Motor neuron (in vitro differentiated cells): ENCODE results near the gene TYMP. TPM values are rescaled to one million over a fixed set of nuclear protein-coding genes. Genes with fewer than 3 reads are reported as not detected.

Source experiments
- ATAC-seq, 8 experiments: fragments of 200-7000 bp; cut with Tn5 transposase; replicated peaks in 6 of 8; 2 replicates each; pipeline ENCODE4 v1.8.0; 2021; ENCODE audit warnings: mild to moderate bottlenecking in 8 of 8, moderate library complexity in 8 of 8
- H3K27ac ChIP-seq, 2 donors: fragments of 250-450 bp; sonication (Bioruptor Pico); 2 replicates each; pipeline ENCODE4 v1.9.0; 2021; ENCODE audit warnings: antibody characterized with exemption in 2 of 2, mild to moderate bottlenecking in 2 of 2, moderate library complexity in 1 of 2
- H3K4me1 ChIP-seq, 2 donors: fragments of 250-450 bp; sonication (Bioruptor Pico); replicated peaks in 1 of 2; 2 replicates each; pipeline ENCODE4 v1.6.1; 2021; ENCODE audit warnings: antibody characterized with exemption in 2 of 2, mild to moderate bottlenecking in 2 of 2, moderate library complexity in 1 of 2
- H3K4me3 ChIP-seq, 5 donors: fragments of 250-450 bp; sonication (Bioruptor Pico); 2 replicates each; pipeline ENCODE4 v1.9.0; 2021; ENCODE audit warnings: antibody characterized with exemption in 5 of 5, mild to moderate bottlenecking in 5 of 5, moderate library complexity in 4 of 5
- WGBS, 10 experiments: fragments of 450-650 bp; shearing (Covaris generic); methylation state at CpG; one replicate each; pipeline ENCODE4 v1.0.0; 2022; 5-methylcytosine and 5-hydroxymethylcytosine counted together
- in situ Hi-C, 9 experiments: fragments of 400-800 bp; cut with MboI; loops; one replicate each; pipeline ENCODE4 v1.15.0; 2021; ENCODE audit warnings: low sequenced_read_pairs in 9 of 9, low pct_unique_long_range_greater_than_20kb in 2 of 9; ENCODE audit not compliant: unreplicated experiment in 9 of 9
- total RNA-seq, 8 experiments: library from RNA; unstranded; fragments of 300-600 nt; gene quantifications; 2 replicates each; pipeline versions ENCODE4 v1.2.3 to v1.2.4, GENCODE V29; 2022

Gene TYMP, protein sequence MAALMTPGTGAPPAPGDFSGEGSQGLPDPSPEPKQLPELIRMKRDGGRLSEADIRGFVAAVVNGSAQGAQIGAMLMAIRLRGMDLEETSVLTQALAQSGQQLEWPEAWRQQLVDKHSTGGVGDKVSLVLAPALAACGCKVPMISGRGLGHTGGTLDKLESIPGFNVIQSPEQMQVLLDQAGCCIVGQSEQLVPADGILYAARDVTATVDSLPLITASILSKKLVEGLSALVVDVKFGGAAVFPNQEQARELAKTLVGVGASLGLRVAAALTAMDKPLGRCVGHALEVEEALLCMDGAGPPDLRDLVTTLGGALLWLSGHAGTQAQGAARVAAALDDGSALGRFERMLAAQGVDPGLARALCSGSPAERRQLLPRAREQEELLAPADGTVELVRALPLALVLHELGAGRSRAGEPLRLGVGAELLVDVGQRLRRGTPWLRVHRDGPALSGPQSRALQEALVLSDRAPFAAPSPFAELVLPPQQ
- total RNA-seq: 10 to 100 TPM in 1 of 8 experiments, 1 to 10 TPM in 6, under 1 TPM in 1; 0.87 to 10.6 (median 3.9) TPM

DNA sequence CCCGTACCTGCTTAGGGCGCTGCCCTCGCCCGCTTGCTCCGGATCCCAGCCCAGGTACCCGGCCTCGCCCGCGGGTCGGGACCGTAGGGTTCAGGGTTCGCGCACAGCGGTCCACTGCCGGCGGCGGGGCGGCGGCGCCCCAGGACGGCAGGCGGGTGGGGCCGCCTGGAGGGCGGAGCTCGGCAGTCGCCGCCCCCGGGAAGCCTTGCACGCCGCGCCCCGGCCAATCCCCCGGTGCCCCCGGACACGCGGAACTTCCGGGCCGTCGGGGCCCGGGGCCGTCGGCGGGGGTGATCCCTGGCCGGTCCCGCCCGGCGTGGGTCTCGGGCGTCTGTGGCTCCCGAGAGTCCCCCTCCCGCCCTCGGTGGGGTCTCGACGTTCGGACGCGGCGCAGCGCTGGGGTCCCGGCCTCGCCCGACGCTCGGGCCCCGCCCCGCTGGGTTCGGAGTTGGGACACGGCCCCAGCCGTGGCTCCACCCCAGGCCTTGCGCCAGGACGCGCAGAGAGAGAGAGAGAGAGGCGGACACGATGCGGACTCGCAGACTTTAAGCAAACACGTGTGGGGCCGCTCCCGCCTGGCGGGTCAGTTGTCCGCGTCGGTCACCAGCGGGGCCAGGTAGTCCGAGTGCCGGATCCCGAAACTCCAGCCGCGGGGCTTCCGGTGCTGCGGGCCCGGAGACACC, at the start of gene TYMP:
Gene TYMP (minus strand): TSS at position 116 of the 683 bp plus-strand sequence. CDS start 303 bp downstream, outside the sequence.
- peak in 5 of 8 experiments; percentile 7 to 29 (median 10) for ATAC-seq
- WGBS, 10 experiments: 20% methylated on average over 1 of the region's 92 CpGs; no CpG with 5 or more reads in 9 of the 10 experiments
- Histone ChIP-seq H3K4me1 (peaks cover 24 to 33% of the 10 kb centered on the region in 2 donors), H3K4me3 (peak within 1 kb of the TSS in 3 of 5 donors; percentile 27 to 44 (median 36)), H3K27ac (no peak within 1 kb of the TSS)
- in situ Hi-C loops: no loop called here

DNA sequence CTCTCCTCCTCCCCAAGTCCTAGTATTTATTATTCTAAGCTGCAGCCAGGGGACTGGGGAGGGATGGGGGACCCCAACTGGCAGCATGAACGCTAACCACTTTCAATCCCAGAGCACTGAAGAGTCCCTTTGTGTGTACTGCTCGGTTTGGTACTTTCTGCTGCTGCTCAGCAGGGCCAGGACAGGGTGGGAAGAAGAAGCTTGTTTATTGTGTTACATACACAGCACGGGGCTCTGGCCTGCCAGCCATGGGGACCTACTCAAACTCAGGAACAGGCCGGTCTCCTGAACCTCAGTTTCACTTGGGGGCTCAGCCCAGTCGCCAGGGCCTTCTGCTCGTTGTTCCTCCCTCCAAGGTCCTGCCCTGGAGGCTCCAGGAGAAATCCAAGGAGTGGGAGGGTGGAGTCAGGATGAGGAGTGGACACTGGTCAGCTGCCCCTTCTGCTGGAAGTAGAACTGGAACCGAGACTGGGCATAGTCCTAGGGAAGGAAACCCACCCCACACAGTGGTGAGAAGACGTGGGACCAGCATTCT, 49.0 kb upstream of the TYMP start:
- no peak for ATAC-seq
- peaks cover 7 to 11% of the 10 kb centered on the region in 2 donors for H3K4me1 ChIP-seq
- in situ Hi-C loops: no loop called here
- WGBS, 10 experiments: 40 to 86% (median 73%) methylated on average over 1 to 3 of the region's 8 CpGs; no CpG with 5 or more reads in 7 of the 10 experiments
- H3K27ac ChIP-seq: no peak overlapping the region
- H3K4me3 ChIP-seq: no peak overlapping the region

DNA sequence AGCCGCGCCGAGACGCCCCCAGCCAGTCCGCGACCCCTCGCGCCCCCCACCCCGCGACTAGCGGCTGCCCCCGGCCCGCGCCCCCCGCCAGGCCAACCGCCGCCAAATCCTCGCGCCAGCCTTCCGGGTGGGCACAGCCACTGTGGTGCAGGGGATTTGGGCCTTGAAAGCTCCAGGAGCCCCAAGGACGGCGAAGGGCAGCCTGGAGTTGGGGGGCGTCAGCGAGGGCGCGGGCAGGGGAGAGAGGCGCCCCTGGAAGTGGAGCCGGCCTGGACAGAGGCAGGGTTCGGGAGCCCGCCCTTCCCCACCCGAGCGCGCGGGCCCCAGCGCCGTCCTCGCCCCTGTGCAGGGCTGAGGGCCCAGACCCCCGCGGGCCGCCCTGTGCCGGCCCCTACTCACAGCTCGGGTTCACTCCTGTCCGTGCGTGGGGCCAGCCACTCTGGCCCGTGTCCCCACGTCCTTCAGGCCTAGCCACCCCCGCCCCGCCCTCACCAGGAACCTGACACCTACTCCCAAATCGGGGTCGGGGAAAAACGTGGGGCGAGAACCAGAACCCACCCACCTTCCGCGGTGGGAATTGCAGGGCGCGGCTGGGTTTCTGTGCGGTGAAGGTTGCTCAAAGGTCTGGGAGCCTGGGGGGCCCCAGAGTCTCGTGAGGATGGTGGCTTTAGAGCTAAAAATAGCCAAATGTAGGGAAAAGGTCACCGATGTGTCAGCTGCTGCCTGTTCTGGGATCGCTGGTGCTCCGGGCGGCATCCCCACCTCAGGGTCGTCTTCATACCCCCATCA, 48.4 kb upstream of the TYMP start, which contains the start of gene CPT1B:
Gene CPT1B (minus strand): TSS at position 441 of the 789 bp plus-strand sequence. CDS start 512 bp downstream, outside the sequence.
- Histone ChIP-seq H3K27ac (no peak within 1 kb of the TSS), H3K4me1 (peaks cover 5 to 7% of the 10 kb centered on the region in 2 donors), H3K4me3 (no peak within 1 kb of the TSS)
- WGBS, 10 experiments: 15% methylated on average over 14 of the region's 63 CpGs; no CpG with 5 or more reads in 9 of the 10 experiments
- no peak for ATAC-seq
- in situ Hi-C loops: no loop called here

DNA sequence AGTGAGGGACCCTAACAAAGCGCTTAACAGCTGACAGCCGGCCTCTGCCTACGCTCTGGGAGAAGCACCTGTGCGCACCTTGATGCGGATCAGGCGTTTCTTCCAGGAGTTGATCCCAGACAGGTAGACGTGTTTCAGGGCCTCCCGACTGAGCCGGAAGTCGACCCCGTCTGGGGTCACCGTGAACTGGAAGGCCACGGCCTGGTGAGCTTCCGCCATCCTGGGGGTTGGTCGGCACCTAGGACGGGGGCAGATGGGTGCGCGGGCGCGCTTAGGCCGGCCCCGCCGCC, 47.8 kb upstream of the TYMP start:
- no peak overlapping the region for H3K27ac ChIP-seq
- in situ Hi-C loops: no loop called here
- H3K4me3 ChIP-seq: no peak overlapping the region
- WGBS, 10 experiments: no CpG with 5 or more reads among the region's 23 CpGs
- ATAC-seq: no peak
- peaks cover 5 to 7% of the 10 kb centered on the region in 2 donors for H3K4me1 ChIP-seq

DNA sequence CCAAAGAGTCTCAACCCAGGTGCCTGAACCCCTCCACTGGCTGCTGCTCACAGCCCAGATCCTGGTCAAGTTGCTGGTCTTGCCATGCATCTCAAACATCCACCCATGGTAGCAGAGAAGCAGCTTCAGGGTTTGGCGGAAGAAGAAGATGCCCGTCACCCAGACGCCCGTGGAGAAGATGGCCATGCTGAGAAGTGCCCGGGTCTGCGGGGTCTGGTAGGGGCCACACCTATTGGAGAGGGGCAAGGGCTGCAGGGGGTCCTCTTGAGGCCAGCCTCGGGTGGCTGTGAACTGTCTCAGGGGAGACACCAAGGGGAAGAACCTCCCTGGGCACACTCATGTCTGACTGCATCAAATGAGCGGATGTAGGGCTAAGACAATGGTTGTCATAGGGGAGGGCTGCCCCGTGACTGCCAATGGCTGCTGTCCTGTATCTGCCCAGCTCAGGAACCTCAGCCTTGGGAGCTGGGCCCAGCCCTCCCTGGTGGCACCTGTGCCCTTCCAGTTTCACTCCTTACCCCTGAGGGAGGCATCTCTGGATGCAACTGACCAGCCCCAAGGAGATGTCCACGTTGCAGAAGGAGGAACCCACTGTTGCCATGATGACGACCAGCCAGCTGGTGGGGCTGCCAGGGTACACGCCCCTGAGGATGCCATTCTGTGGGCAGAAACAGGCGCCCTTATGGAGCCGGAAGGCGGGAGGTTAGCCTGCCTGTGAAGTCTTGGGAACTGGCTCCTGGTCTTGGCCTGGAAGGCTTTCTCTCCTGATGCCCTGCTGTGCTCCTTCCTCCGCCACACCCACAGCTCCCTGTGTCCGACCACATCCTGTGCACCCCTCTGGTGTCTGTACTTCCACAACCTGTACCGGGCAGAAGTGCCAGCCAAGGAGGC, 47.2 kb upstream of the TYMP start:
- Histone ChIP-seq H3K4me1 (peaks cover 5 to 7% of the 10 kb centered on the region in 2 donors), H3K4me3 (no peak overlapping the region), H3K27ac (no peak overlapping the region)
- ATAC-seq: no peak
- in situ Hi-C loops: no loop called here
- 60 to 80% methylated on average over 1 to 2 of the region's 18 CpGs; no CpG with 5 or more reads in 8 of the 10 experiments for whole genome bisulfite sequencing, 10 experiments

DNA sequence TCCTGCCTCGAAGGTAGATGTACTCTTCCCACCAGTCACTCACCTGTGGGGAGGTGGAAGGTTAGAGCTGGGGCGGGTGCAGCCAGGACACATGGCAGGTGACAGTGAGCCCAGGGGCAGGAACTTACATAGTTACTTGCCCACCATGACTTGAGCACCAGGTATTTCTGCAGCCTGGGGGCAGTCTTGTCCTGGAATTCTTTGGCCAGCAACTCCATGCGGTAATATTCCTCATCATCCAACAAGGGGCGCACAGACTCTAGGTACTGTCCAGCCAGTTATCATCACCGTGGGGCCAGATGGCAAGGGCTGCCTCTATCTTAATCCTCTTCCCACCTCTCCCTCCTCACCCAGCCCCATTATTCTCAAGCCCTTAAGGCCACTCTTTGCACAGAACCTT, 46.3 kb upstream of the TYMP start:
- no peak overlapping the region for H3K4me3 ChIP-seq
- ATAC-seq: peak in 7 of 8 experiments; percentile 36 to 78 (median 58)
- WGBS, 10 experiments: 0 to 90% (median 49%) methylated on average over 1 to 3 of the region's 5 CpGs; no CpG with 5 or more reads in 5 of the 10 experiments
- H3K27ac ChIP-seq: no peak overlapping the region
- in situ Hi-C loops: no loop called here
- no peaks in the 10 kb centered on the region for H3K4me1 ChIP-seq

DNA sequence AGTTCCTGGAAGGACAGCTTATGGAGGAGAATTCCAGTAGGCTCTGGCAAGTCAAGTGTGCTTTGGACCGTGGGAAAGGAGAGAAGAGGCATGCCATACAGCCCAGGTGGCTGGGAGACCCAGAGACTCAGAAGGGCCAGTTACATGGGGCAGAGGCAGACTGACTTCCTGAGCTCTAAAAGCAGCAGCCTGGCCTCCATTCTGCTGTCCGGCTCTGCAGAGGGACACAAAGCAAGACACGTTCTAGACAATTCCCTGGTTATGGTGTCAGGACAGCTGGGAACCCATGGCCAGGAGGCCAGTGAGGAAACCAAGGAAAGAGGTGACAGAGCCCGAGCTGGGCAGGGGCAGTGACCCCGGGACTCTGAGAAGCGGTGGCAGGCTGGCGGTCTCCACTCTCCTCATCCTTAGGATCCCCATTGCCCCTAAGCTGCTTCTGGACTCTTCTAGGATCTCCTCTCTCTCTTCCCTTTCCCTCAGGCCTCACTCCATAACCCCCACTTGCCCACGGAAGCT, 45.7 kb upstream of the TYMP start:
- H3K27ac ChIP-seq: no peak overlapping the region
- 72 to 100% (median 80%) methylated on average over 1 to 5 of the region's 8 CpGs; no CpG with 5 or more reads in 3 of the 10 experiments for WGBS, 10 experiments
- in situ Hi-C loops: no loop called here
- no peak for ATAC-seq
- no peaks in the 10 kb centered on the region for H3K4me1 ChIP-seq
- H3K4me3 ChIP-seq: no peak overlapping the region

DNA sequence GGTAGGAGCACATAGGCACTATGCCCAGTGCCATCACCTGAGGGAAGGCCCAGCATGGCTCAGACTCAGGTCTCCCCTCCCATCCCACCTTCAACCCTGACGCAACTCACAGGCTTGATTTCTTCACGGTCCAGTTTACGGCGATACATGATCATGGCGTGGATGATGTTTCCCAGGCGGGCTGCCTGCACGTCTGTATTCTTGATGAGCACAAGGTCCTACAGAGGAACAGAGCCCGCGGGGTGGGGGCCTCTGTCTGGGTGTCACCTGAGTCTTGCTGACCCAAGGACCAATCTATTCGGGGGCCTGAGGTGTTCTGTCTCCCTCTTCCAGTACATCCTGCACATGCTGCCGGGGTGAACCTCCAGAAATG, 44.6 kb upstream of the TYMP start:
- H3K4me3 ChIP-seq: no peak overlapping the region
- no peaks in the 10 kb centered on the region for H3K4me1 ChIP-seq
- in situ Hi-C loops: no loop called here
- ATAC-seq: no peak
- WGBS, 10 experiments: 76 to 100% (median 96%) methylated on average over 1 to 10 of the region's 11 CpGs; no CpG with 5 or more reads in 7 of the 10 experiments
- H3K27ac ChIP-seq: no peak overlapping the region

DNA sequence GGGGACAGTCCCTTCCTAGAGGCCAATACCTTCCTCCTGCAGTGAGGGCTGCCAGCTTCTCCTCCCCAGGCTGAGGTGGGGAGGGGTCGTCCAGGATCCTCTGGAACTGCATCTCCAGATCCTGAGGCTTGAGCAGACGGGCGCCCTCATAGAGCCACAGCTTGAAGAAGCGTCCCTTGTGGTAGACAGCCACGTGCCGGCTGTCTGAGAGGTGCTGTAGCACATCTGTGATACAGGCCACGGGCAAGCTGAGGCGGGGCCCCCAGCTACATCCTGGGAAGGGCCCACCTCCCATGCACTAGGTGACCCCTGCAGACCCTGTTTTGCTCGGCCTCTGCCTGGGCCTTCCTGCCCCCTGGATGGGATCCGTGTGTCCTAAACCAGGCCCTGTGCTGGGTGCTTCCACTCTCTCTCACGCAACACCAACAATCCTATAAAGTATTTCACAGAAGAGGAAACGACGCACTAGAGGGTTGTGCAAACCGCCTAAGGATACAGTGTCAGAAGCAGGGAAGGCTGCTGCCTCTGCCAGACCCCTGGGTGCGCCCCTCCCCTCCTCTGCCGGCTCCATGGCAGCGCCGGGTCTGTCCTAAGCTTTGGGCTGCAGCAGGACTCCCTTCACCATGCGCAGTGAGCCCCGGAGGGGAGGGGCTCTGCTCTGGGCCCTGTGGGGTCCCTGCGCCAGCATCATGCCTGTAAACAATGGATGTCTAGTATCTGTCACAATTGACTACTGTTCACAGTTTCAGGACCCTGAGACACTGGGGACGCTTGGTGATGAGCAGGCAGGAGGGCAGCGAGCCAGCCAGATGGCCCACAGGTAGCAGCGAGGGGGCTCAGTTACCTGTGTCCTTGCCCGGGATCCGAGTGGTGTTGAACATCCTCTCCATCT, 43.9 kb upstream of the TYMP start:
- no peak overlapping the region for H3K4me3 ChIP-seq
- H3K27ac ChIP-seq: no peak overlapping the region
- ATAC-seq: no peak
- H3K4me1 ChIP-seq: no peaks in the 10 kb centered on the region
- whole genome bisulfite sequencing, 10 experiments: 17 to 100% (median 93%) methylated on average over 1 to 8 of the region's 26 CpGs; no CpG with 5 or more reads in 3 of the 10 experiments
- in situ Hi-C loops: no loop called here

DNA sequence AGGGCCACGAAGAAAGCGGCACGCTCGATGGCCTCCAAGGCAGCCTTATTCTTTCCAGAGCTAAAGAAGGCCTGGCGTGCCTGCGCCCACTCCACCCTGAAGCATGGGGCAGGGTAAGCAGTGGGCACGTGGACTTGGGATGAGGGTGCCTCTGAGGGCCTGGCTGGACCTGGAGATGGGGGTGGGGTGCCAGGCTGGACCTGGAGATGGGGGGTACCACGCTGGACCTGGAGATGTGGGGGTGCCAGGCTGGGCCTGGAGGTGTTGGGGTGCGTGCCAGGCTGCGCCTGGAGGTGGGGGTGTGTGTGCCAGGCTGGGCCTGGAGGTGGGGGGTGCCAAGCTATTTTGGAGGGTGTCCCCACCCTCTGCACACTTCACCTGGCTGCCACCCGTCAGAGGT, 43.2 kb upstream of the TYMP start:
- no peak overlapping the region for H3K27ac ChIP-seq
- ATAC-seq: peak in 2 of 8 experiments; percentile 5 to 6
- H3K4me3 ChIP-seq: no peak overlapping the region
- 50 to 100% (median 95%) methylated on average over 1 to 4 of the region's 11 CpGs; no CpG with 5 or more reads in 6 of the 10 experiments for WGBS, 10 experiments
- H3K4me1 ChIP-seq: no peaks in the 10 kb centered on the region
- in situ Hi-C loops: no loop called here
